ENCODE data around the gene RASSF8. TPM values are rescaled to one million over a fixed set of nuclear protein-coding genes. Genes with fewer than 3 reads are reported as not detected.

RASSF8 gene
- total and polyA plus RNA-seq, 2 of the 8 experiments (the other 6 are each of a cell fraction or from before 2014, with no cell fraction given) = 6.4 to 46.7 TPM

- Histone ChIP-seq H3K27me3 (replicated peaks in 1 of 4; ENCODE audit: control insufficient read depth in 3 of 4, extremely low read depth in 1 of 4, insufficient read depth in 3 of 4, low read length in 3 of 4) (peaks cover 0 to 2% (median 0%) of the 10 kb centered on the region in 4 experiments; a peak in 3 of 7 replicates), H4K20me1 (replicated peaks in 1 of 2; ENCODE audit: control insufficient read depth in 1 of 2, insufficient read depth in 2 of 2, low read length in 2 of 2) (no peaks in the 10 kb centered on the region), H2BK20ac (ENCODE audit: low read length) (no peak overlapping the region; the same call in 1 of the 2 replicates), H3K4me3 (ENCODE audit: extremely low read depth in 1 of 4, insufficient read depth in 2 of 4, low read depth in 3 of 4, low read length in 4 of 4) (no peak overlapping the region), H4K91ac (replicated peaks; ENCODE audit: insufficient read length, low read length) (no peak overlapping the region), H3K9ac (replicated peaks in 1 of 4; ENCODE audit: extremely low read depth in 1 of 4, low read depth in 3 of 4, low read length in 3 of 4) (no peak overlapping the region), H3K23ac (ENCODE audit: insufficient read length) (no peak overlapping the region), H3K4me2 (ENCODE audit: insufficient read depth in 1 of 2, low read depth in 2 of 2, low read length in 2 of 2) (0 out of 4 replicates have a peak overlapping the region, but pooled peaks of 1 of the 2 experiments have one; percentile 16), H4K5ac (ENCODE audit: insufficient read length, low read depth, low read length) (no peak overlapping the region), H3K23me2 (ENCODE audit: low read depth, low read length) (no peaks in the 10 kb centered on the region), H3K56ac (replicated peaks; ENCODE audit: insufficient read length, low read depth, low read length) (no peak overlapping the region), H2AK5ac (ENCODE audit: low read depth, low read length) (no peak overlapping the region), H3K18ac (ENCODE audit: extremely low read depth, low read length) (no peak overlapping the region), H4K8ac (ENCODE audit: extremely low read depth, insufficient read depth, low read length) (no peak overlapping the region), H2BK120ac (replicated peaks; ENCODE audit: low read depth, low read length) (no peak overlapping the region), H2AFZ (ENCODE audit: low read length) (peak overlapping the region; percentile 74; the same call in 1 of the 2 replicates), H3K36me3 (ENCODE audit: control insufficient read depth in 2 of 4, insufficient read depth in 4 of 4, low read length in 3 of 4) (no peaks in the 10 kb centered on the region), H2BK15ac (ENCODE audit: low read length) (no peak overlapping the region), H3K79me2 (ENCODE audit: control insufficient read depth in 1 of 2, insufficient read depth in 2 of 2, low read length in 2 of 2) (no peaks in the 10 kb centered on the region), H2BK12ac (ENCODE audit: low read depth, low read length) (no peak overlapping the region), H3K9me3 (ENCODE audit: insufficient read depth in 2 of 2, low read depth in 1 of 2, low read length in 1 of 2) (no peaks in the 10 kb centered on the region), H3K4me1 (replicated peaks in 1 of 4; ENCODE audit: control insufficient read depth in 3 of 4, insufficient read depth in 4 of 4, low read length in 3 of 4) (peaks cover 0 to 18% (median 13%) of the 10 kb centered on the region in 4 experiments; a peak in 5 of 7 replicates), H3K79me1 (ENCODE audit: low read depth, low read length) (no peaks in the 10 kb centered on the region), H3K27ac (ENCODE audit: low read depth, low read length) (no peak overlapping the region), H2BK5ac (ENCODE audit: low read depth, low read length) (no peak overlapping the region), H3K14ac (ENCODE audit: insufficient read length) (no peak overlapping the region), H3K4ac (replicated peaks; ENCODE audit: insufficient read length, low read depth, low read length) (no peak overlapping the region)
- WGBS, 2 experiments (ENCODE audit: extremely low coverage in 1 of 2, insufficient coverage in 1 of 2, insufficient read length in 1 of 2, insufficient replicate concordance in 2 of 2, low coverage in 1 of 2, low lambda C conversion rate in 2 of 2, missing lambda C conversion rate in 1 of 2) = 78% methylated on average over 2 of the region's 2 CpGs; no CpG with 5 or more reads in 1 of the 2 experiments
- DNase-seq (ENCODE audit: low read depth in 1 of 2, low spot score in 2 of 2) (no peak), FAIRE-seq (no peak)
- ChIA-PET CTCF (ENCODE audit: partially characterized antibody) (interaction anchor here (0.5 to 1.5 kb wide), 6 partner anchors 13 to 295 kb away, joined by 3 to 5 read pairs (median 4); no protein-coding TSS in a partner anchor), POLR2A (ENCODE audit: partially characterized antibody) (no interaction called here)
- TF ChIP-seq NANOG (IDR thresholded peaks at IDR 0.05; ENCODE audit: insufficient read depth, low read depth, low read length, poor library complexity, severe bottlenecking) (no peak), CHD1 (IDR thresholded peaks at IDR 0.05; ENCODE audit: low read depth, low read length) (no peak), HDAC2 (IDR thresholded peaks at IDR 0.05; ENCODE audit: borderline replicate concordance in 1 of 2, low read depth in 2 of 2, low read length in 2 of 2) (no peak), RNF2 (IDR thresholded peaks at IDR 0.05; ENCODE audit: borderline replicate concordance, low read depth, low read length, missing control alignments, poor library complexity, severe bottlenecking) (no peak), CBX5 (IDR thresholded peaks at IDR 0.05; ENCODE audit: low read depth, low read length) (no peak), TCF12 (IDR thresholded peaks at IDR 0.05; ENCODE audit: low read depth, low read length) (no peak)
Measured at GRCh38 chr12:26108915-26109314, 150.4 kb downstream of the RASSF8 start.
